Activated CD4-positive, alpha-beta T cell treated with anti-CD3 and anti-CD28 coated beads for 36 hours (primary cell): ENCODE measurements around the gene PSEN2. TPM values are rescaled to one million over a fixed set of nuclear protein-coding genes. Genes with fewer than 3 reads are reported as not detected.
"Not testable (repeated sequence)": the region's sequence is repeated elsewhere in the genome, so short reads cannot be mapped to it uniquely, and the experiment has no call there.

ENCODE experiments used
- ATAC-seq: fragments of 200-7000 bp; cut with Tn5 transposase; one replicate; pipeline ENCODE4 v1.10.0; 2021; ENCODE audit warnings: mild to moderate bottlenecking, moderate library complexity
- CTCF ChIA-PET: fragments of 350-600 bp; sonication (Branson Sonifier 250); formaldehyde crosslinking; loops from one replicate; lab custom pipeline; 2021; ENCODE audit warnings: antibody characterized with exemption; lab: Charles Lee
- POLR2A ChIA-PET: fragments of 350-600 bp; sonication (Branson Sonifier 250); formaldehyde crosslinking; loops from one replicate; lab custom pipeline; 2021; ENCODE audit warnings: antibody characterized with exemption, inconsistent platforms; lab: Charles Lee
- DNase-seq: peaks from one replicate; pipeline ENCODE4 v3.0.0-alpha.2; 2020
- H3K27ac Mint-ChIP-seq: one replicate; pipeline ENCODE4 v1.8.0; 2021; ENCODE audit warnings: mixed read lengths
- H3K27me3 Mint-ChIP-seq: one replicate; pipeline ENCODE4 v1.8.0; 2021; ENCODE audit warnings: mixed read lengths
- H3K36me3 Mint-ChIP-seq: one replicate; pipeline ENCODE4 v1.8.0; 2021; ENCODE audit warnings: low read depth, mixed read lengths
- H3K4me1 Mint-ChIP-seq: one replicate; pipeline ENCODE4 v1.8.0; 2021; ENCODE audit warnings: mixed read lengths
- H3K4me3 Mint-ChIP-seq: one replicate; pipeline ENCODE4 v1.8.0; 2021; ENCODE audit warnings: mild to moderate bottlenecking, moderate library complexity, mixed read lengths
- H3K9me3 Mint-ChIP-seq: one replicate; pipeline ENCODE4 v1.8.0; 2021; ENCODE audit warnings: low read depth, mixed read lengths
- intact Hi-C, 2 experiments: fragments of 100-400 bp; cut with DNase I in 1 of 2; cut with micrococcal nuclease in 1 of 2; formaldehyde crosslinking; loops; one replicate each; pipeline versions ENCODE4 v1.14.2 to v1.15.1; 2022 to 2024; cut with DNase I, micrococcal nuclease
- total RNA-seq, 2 experiments: library from RNA; stranded (reverse); gene quantifications; one replicate each; pipeline ENCODE4 v1.2.3, GENCODE V29; 2021

PSEN2 gene
- total RNA-seq, 2 experiments from 2014 or later, result 2.2 to 3.2 TPM

DNA sequence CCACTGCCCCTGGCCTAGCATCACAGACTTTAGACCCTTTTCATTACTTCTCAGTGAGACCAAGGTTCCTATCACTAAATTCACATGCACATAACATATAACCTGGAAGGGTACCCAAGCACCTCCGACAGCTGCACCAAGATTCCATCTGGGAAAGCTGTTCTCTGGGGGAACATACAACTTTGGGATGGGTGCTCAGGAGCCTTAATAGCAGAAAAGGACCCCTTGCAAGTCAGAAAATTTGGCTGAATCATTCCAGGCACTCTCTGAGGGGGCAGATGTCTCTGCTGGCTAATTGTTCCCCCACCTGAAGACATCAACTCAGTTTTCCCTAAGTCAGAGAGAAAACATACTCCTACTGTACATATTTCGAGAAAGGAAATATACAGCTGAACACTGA, 41.3 kb upstream of the PSEN2 start:
- no peaks in the 10 kb centered on the region for H3K27me3 Mint-ChIP-seq
- no peaks in the 10 kb centered on the region for H3K9me3 Mint-ChIP-seq
- DNase-seq, result no peak
- H3K36me3 Mint-ChIP-seq, result no peaks in the 10 kb centered on the region
- ChIA-PET CTCF (interaction anchor here (0.6 to 5.7 kb wide), 7 partner anchors 161 to 238 kb away, joined by 3 to 43 read pairs (median 3); no protein-coding TSS in a partner anchor), POLR2A (no interaction called here)
- H3K4me1 Mint-ChIP-seq, result peaks cover 37% of the 10 kb centered on the region
- no peak overlapping the region for H3K27ac Mint-ChIP-seq
- no peak overlapping the region for H3K4me3 Mint-ChIP-seq
- intact Hi-C loops, result loop anchor here (2.0 to 5.0 kb wide), 5 partner anchors 54 to 282 kb away; partner anchors contain the start of gene STUM (in 1 of the 2)
- no peak for ATAC-seq

DNA sequence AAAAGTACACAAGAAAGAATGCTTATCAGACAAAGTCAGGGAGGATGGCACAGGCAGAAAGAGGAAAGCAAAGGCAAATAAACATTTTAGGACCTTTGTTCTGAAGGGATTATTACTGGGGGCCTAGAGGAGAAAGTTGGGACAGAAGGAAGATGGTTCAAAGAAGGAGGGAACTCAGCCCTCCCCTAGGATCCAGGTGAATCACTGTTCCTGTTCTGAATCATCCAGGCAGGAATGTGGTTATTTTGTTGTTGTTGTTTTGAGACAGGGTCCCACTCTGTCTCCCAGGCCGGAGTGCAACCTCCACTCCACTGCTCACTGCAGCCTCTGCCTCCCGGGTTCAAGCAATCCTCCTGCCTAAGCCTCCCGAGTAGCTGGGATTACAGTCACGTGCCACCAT, 38.5 kb upstream of the PSEN2 start:
- peaks cover 17% of the 10 kb centered on the region for H3K4me1 Mint-ChIP-seq

DNA sequence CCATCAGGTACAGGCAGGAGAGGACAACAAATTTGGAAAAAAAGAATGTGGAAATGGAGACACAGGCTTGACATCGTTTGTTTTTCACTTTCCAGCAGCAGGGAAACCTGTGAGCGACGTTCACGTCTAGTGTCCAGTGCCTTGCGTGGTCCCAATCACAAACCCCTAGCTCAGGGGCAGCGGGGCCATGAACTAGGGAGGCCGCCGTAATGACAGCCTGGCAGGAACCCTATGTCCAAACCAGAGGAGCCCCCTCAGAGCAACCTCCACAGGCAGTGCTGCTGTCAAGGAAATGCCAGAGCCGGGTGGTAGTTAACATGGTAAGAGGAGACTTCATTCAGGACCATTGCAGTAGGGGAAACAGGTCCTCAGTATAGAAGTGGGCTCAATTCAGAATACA, 37.8 kb upstream of the PSEN2 start:
- POLR2A ChIA-PET, result no interaction called here
- ATAC-seq, result no peak
- no peak overlapping the region for H3K4me3 Mint-ChIP-seq
- peaks cover 7% of the 10 kb centered on the region for H3K9me3 Mint-ChIP-seq
- CTCF ChIA-PET, result interaction anchor here (1.0 kb wide), 1 partner anchor 206 kb away, joined by 3 read pairs; no protein-coding TSS in a partner anchor
- no peaks in the 10 kb centered on the region for H3K27me3 Mint-ChIP-seq
- H3K36me3 Mint-ChIP-seq, result no peaks in the 10 kb centered on the region
- peaks cover 11% of the 10 kb centered on the region for H3K4me1 Mint-ChIP-seq
- H3K27ac Mint-ChIP-seq, result no peak overlapping the region
- intact Hi-C loops, result no loop called here
- DNase-seq, result no peak

More for the DNA sequence above, 38.5 kb upstream of the PSEN2 start:
- CTCF ChIA-PET, result interaction anchor here (1.0 kb wide), 1 partner anchor 206 kb away, joined by 3 read pairs; no protein-coding TSS in a partner anchor
- DNase-seq (no peak), ATAC-seq (no peak)
- POLR2A ChIA-PET, result no interaction called here
- Mint-ChIP-seq H3K9me3 (peaks cover 7% of the 10 kb centered on the region), H3K27me3 (no peaks in the 10 kb centered on the region), H3K27ac (no peak overlapping the region), H3K4me3 (no peak overlapping the region), H3K36me3 (no peaks in the 10 kb centered on the region)
- intact Hi-C loops, result no loop called here

DNA sequence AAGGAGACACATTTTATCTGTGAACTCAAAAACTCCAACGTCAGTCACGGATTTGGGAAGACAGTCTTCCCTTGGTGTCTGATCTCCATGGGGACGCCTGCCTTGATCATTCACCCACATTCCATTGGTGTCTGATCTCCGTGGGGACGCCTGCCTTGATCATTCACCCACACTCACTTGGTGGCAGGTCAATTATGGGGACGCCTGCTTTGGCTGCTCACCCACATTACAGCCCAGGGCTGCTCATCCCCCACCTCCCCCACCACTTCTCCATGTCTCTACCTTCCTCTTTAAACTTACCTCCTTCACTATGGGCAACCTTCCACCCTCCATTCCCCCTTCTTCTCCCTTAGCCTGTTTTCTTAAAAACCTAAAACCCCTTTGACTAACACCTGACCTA, 36.2 kb upstream of the PSEN2 start:
- ATAC-seq, H3K27ac Mint-ChIP-seq, intact Hi-C loops, H3K9me3 Mint-ChIP-seq, POLR2A ChIA-PET, CTCF ChIA-PET, H3K4me1 Mint-ChIP-seq, H3K36me3 Mint-ChIP-seq, H3K27me3 Mint-ChIP-seq, H3K4me3 Mint-ChIP-seq, DNase-seq: not testable (repeated sequence)

DNA sequence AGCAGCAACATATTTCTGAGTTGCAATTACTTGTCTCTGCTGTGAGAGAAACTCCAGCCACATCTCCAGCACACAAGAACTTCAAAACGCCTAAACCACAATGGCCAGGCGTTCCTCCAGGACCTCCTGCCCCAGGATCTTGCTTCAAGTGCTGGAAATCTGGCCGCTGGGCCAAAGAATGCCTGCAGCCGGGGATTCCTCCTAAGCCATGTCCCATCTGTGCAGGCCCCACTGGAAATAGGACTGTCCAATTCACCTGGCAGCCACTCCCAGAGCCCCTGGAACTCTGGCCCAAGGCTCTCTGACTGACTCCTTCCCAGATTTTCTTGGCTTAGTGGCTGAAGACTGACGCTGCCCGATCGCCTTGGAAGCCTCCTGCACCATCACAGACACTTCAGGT, 35.0 kb upstream of the PSEN2 start:
- H3K27ac Mint-ChIP-seq, H3K27me3 Mint-ChIP-seq, DNase-seq, H3K4me3 Mint-ChIP-seq, POLR2A ChIA-PET, H3K4me1 Mint-ChIP-seq, intact Hi-C loops, H3K9me3 Mint-ChIP-seq, ATAC-seq, H3K36me3 Mint-ChIP-seq: not testable (repeated sequence)
- CTCF ChIA-PET, result interaction anchor here (0.6 to 1.7 kb wide), 2 partner anchors 209 to 612 kb away, joined by 3 to 4 read pairs; no protein-coding TSS in a partner anchor

DNA sequence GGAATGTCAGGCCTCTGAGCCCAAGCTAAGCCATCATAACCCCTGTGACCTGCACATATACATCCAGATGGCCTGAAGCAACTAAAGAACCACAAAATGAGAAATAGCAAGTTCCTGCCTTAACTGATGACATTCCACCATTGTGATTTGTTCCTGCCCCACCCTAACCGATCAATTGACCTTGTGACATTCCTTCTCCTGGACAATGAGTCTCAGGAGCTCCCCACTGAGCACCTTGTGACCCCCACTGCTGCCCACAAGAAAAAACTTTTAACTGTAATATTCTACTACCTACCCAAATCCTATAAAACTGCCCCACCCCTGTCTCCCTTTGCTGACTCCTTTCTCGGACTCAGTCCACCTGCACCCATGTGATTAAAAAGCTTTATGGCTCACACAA, 32.5 kb upstream of the PSEN2 start:
- H3K4me1 Mint-ChIP-seq, intact Hi-C loops, CTCF ChIA-PET, DNase-seq, H3K27me3 Mint-ChIP-seq, POLR2A ChIA-PET, H3K4me3 Mint-ChIP-seq, H3K9me3 Mint-ChIP-seq, ATAC-seq, H3K27ac Mint-ChIP-seq, H3K36me3 Mint-ChIP-seq: not testable (repeated sequence)

DNA sequence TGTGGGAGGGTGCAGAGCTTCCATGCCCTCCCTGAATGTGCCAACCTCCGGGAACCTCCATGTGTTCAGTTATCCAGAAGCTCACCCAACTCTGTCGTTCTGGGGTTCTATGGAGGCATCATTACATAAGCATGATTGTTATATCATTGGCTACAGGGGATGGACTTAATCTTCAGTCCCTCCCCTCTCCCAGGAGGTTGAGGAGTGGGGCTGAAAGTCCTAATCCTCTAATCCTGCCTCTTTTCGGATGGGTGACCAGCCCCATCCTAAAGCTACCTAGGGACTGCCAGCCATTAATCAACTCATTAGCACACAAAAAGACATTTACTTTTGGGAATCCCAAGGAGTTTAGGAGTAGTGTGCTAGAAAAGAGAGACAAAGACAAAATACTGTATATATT, 32.0 kb upstream of the PSEN2 start:
- H3K27me3 Mint-ChIP-seq, result no peaks in the 10 kb centered on the region
- ATAC-seq (no peak), DNase-seq (no peak)
- CTCF ChIA-PET, result interaction anchor here (1.3 kb wide), 1 partner anchor 10 kb away, joined by 6 read pairs; no protein-coding TSS in a partner anchor
- peaks cover 7% of the 10 kb centered on the region for H3K9me3 Mint-ChIP-seq
- no peaks in the 10 kb centered on the region for H3K4me1 Mint-ChIP-seq
- H3K4me3 Mint-ChIP-seq, result no peak overlapping the region
- POLR2A ChIA-PET, result interaction anchor here (0.6 kb wide), 1 partner anchor 23 kb away, joined by 4 read pairs; no protein-coding TSS in a partner anchor
- no peaks in the 10 kb centered on the region for H3K36me3 Mint-ChIP-seq
- no peak overlapping the region for H3K27ac Mint-ChIP-seq
- intact Hi-C loops, result no loop called here

DNA sequence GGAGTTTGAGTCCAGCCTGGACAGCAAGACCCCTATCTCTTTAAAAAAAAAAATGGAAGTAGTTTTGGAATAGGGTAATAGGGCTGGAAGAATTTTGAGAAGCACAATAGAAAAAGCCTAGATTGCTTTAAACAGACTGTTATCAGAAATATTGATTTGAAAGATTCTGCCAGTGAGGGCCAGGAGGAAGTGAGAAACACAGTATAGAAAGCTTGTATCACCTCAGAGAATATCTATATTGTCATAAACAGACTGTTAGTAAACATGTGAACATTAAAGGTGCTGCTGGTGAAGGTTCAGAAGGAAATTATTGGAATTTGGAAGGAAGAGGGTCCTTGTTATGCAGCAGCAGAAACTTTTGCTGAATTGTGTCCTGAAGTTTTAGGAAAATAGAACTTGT, 24.8 kb upstream of the PSEN2 start:
- Mint-ChIP-seq H3K36me3 (no peaks in the 10 kb centered on the region), H3K4me1 (no peaks in the 10 kb centered on the region), H3K9me3 (no peaks in the 10 kb centered on the region), H3K27ac (no peak overlapping the region), H3K27me3 (no peaks in the 10 kb centered on the region), H3K4me3 (no peak overlapping the region)
- intact Hi-C loops, result no loop called here
- ATAC-seq (no peak), DNase-seq (no peak)
- CTCF ChIA-PET, result no interaction called here
- POLR2A ChIA-PET, result no interaction called here

DNA sequence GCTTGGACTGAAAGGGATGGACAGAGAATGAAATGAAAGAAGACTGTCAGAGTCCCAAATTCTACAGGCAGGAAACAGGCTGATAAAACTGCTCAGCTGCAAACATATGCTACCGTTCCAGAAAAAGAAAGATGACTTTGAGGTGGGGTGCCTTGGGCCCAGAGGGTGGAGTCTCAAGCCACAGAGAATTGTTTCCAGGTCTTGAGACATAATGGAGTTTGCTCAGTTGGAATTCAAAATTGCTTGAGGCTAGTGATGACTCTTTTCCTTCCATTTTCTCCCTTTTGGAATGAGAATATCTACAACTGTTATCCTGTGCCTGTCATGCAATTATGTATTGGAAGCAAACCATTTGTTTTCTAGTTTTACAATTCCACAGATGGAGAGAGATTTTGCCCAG, 23.6 kb upstream of the PSEN2 start:
- ChIA-PET CTCF (interaction anchor here (1.2 kb wide), 1 partner anchor 36 kb away, joined by 5 read pairs; no protein-coding TSS in a partner anchor), POLR2A (interaction anchor here (0.6 kb wide), 1 partner anchor 184 kb away, joined by 3 read pairs; no protein-coding TSS in a partner anchor)

DNA sequence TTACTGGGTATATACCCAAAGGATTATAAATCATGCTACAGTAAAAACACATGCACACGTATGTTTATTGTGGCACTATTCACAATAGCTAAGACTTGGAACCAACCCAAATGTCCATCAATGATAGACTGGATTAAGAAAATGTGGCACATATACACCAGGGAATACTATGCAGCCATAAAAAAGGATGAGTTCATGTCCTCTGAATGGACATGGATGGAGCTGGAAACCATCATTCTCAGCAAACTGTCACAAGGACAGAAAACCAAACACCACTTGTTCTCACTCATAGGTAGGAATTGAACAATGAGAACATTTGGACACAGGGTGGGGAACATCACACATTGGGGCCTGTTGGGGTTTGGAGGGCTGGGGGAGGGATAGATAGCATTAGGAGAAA, 15.9 kb upstream of the PSEN2 start:
- H3K9me3 Mint-ChIP-seq, H3K4me3 Mint-ChIP-seq, intact Hi-C loops, CTCF ChIA-PET, ATAC-seq, POLR2A ChIA-PET, H3K27me3 Mint-ChIP-seq, H3K4me1 Mint-ChIP-seq, DNase-seq, H3K27ac Mint-ChIP-seq, H3K36me3 Mint-ChIP-seq: not testable (repeated sequence)

More for the DNA sequence above, 23.6 kb upstream of the PSEN2 start:
- Mint-ChIP-seq H3K36me3 (no peaks in the 10 kb centered on the region), H3K4me3 (no peak overlapping the region), H3K4me1 (no peaks in the 10 kb centered on the region), H3K27ac (no peak overlapping the region), H3K9me3 (no peaks in the 10 kb centered on the region), H3K27me3 (no peaks in the 10 kb centered on the region)
- intact Hi-C loops, result no loop called here
- ATAC-seq, result no peak
- DNase-seq, result no peak

DNA sequence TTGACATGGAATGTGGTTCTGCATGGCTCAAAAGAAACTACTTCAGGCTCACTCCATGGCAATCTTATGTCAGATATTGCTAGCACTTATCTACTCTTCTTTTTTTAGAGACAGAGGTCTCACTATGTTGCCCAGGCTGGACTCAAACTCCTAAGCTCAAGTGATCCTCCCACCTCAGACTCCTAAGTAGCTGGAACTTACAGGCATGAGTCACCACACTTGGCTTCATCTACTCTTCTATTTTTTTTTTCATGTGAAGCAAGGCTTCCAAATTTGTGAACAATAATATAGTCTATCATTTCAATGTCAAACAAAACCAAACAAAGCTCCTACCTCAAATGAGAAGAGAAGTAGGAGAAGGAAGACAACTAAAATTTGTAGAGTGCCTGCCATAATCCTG, 7.5 kb upstream of the PSEN2 start:
- DNase-seq (no peak), ATAC-seq (no peak)
- Mint-ChIP-seq H3K27me3 (peaks cover 3% of the 10 kb centered on the region), H3K36me3 (no peaks in the 10 kb centered on the region), H3K4me1 (peaks cover 11% of the 10 kb centered on the region), H3K9me3 (no peaks in the 10 kb centered on the region), H3K4me3 (no peak overlapping the region), H3K27ac (no peak overlapping the region)
- CTCF ChIA-PET, result interaction anchor here (0.6 to 1.6 kb wide), 3 partner anchors 12 to 236 kb away, joined by 3 to 4 read pairs (median 4); no protein-coding TSS in a partner anchor
- intact Hi-C loops, result no loop called here
- POLR2A ChIA-PET, result interaction anchor here (0.8 kb wide), 1 partner anchor 462 kb away, joined by 3 read pairs; no protein-coding TSS in a partner anchor

DNA sequence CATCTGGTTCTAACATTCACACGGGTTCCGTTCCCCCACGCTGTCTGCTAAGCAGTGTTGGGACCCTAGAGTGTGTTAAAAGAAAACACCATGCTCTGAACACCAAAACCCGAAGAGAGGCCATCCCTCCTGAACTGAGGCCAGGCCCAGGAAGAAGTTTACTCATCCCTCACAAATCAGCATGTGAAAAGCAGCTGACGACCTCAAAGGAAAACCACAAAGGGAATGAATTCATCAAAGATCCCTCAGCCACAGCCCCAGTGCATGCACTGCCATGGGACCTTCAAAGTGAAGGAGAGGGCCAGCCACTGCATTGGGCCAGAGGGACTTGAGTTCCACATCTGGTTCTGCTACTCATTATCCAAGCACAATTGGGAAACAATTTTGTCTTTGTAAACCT, 7.0 kb upstream of the PSEN2 start:
- peak; percentile 61 for ATAC-seq
- no peaks in the 10 kb centered on the region for H3K9me3 Mint-ChIP-seq
- H3K4me3 Mint-ChIP-seq, result no peak overlapping the region
- intact Hi-C loops, result no loop called here
- POLR2A ChIA-PET, result interaction anchor here (0.8 kb wide), 1 partner anchor 462 kb away, joined by 3 read pairs; no protein-coding TSS in a partner anchor
- no peaks in the 10 kb centered on the region for H3K36me3 Mint-ChIP-seq
- H3K4me1 Mint-ChIP-seq, result peaks cover 11% of the 10 kb centered on the region
- CTCF ChIA-PET, result interaction anchor here (1.4 to 1.6 kb wide), 2 partner anchors 230 to 237 kb away, joined by 4 read pairs; no protein-coding TSS in a partner anchor
- H3K27me3 Mint-ChIP-seq, result peaks cover 4% of the 10 kb centered on the region
- peak; percentile 21 for DNase-seq
- no peak overlapping the region for H3K27ac Mint-ChIP-seq
